ENCODE measurements around the gene FKBP14. TPM values are rescaled to one million over a fixed set of nuclear protein-coding genes. Genes with fewer than 3 reads are reported as not detected.

FKBP14 gene
- total RNA-seq, 1 experiment from 2014 or later, result 11.5 TPM

- no peak overlapping the region for H2BK5ac ChIP-seq (ENCODE audit: insufficient read length, low read length)
- no peak for TF ChIP-seq CTCF (conservative IDR thresholded peaks at IDR 0.05)
- Mint-ChIP-seq H3K27ac (no peak overlapping the region), H3K27me3 (ENCODE audit: low read depth) (no peaks in the 10 kb centered on the region), H3K4me1 (peaks cover 11 to 14% of the 10 kb centered on the region in 2 experiments), H3K36me3 (ENCODE audit: insufficient read depth in 1 of 3, low read depth in 3 of 3) (peaks cover 8 to 10% (median 10%) of the 10 kb centered on the region in 3 experiments; a peak in 4 of 7 replicates), H3K9me3 (peaks cover 25 to 34% of the 10 kb centered on the region in 2 experiments), H3K4me3 (no peak overlapping the region)
- H4K5ac ChIP-seq (ENCODE audit: insufficient read length, low read depth, low read length), result no peak overlapping the region
- no peaks in the 10 kb centered on the region for H3K79me2 ChIP-seq (ENCODE audit: insufficient read depth, low read length)
- no peaks in the 10 kb centered on the region; the same call in 1 of the 2 replicates for H3K4me1 ChIP-seq (ENCODE audit: insufficient read depth, low read length)
- no peak overlapping the region for H3K18ac ChIP-seq (ENCODE audit: insufficient read length, low read depth, low read length)
- no peak overlapping the region for H3K4ac ChIP-seq (ENCODE audit: low read depth, low read length)
- no peak overlapping the region for H3K27ac ChIP-seq (ENCODE audit: insufficient read length, low read depth, low read length)
- no peaks in the 10 kb centered on the region for H3K23me2 ChIP-seq (ENCODE audit: insufficient read length, low read depth, low read length, poor library complexity, severe bottlenecking)
- no peak overlapping the region for H3K9ac ChIP-seq (ENCODE audit: extremely low read depth, insufficient read length, low read length)
- no peak overlapping the region for H3T11ph ChIP-seq (ENCODE audit: low read length)
- H2BK20ac ChIP-seq (ENCODE audit: low read depth, low read length, poor library complexity, severe bottlenecking), result no peak overlapping the region
- H2BK120ac ChIP-seq (ENCODE audit: low read depth, low read length, poor library complexity, severe bottlenecking), result no peak overlapping the region
- H4K20me1 ChIP-seq (ENCODE audit: control insufficient read depth, insufficient read depth, insufficient read length), result no peaks in the 10 kb centered on the region
- no peaks in the 10 kb centered on the region for H3K27me3 ChIP-seq (ENCODE audit: insufficient read depth, low read length)
- no peak overlapping the region for H3K4me2 ChIP-seq (ENCODE audit: insufficient read depth, insufficient read length, low read length)
- no peak overlapping the region for H2BK15ac ChIP-seq (ENCODE audit: low read depth, low read length)
- H4K91ac ChIP-seq (ENCODE audit: insufficient read length, low read depth, low read length), result no peak overlapping the region
- no peak overlapping the region for H2BK12ac ChIP-seq (ENCODE audit: insufficient read length, low read depth, low read length)
- no peak for DNase-seq
- H3K23ac ChIP-seq (ENCODE audit: insufficient read length, low read depth, low read length), result no peak overlapping the region
- H3K14ac ChIP-seq (ENCODE audit: insufficient read depth, low read length), result no peak overlapping the region
- no peak overlapping the region for H4K8ac ChIP-seq (replicated peaks; ENCODE audit: insufficient read length, low read depth, low read length)
- H3K9me3 ChIP-seq (ENCODE audit: control insufficient read depth, low read depth, low read length), result peaks cover 5% of the 10 kb centered on the region
- no peaks in the 10 kb centered on the region for H3K79me1 ChIP-seq (ENCODE audit: insufficient read depth, low read depth, low read length, poor library complexity, severe bottlenecking)
- no peak overlapping the region for H2AK5ac ChIP-seq (ENCODE audit: insufficient read length, low read length)
- no peak overlapping the region for H2AFZ ChIP-seq (ENCODE audit: low read length)
- H3K56ac ChIP-seq (ENCODE audit: insufficient read length, low read depth, low read length), result no peak overlapping the region
Observed at GRCh38 chr7:29998489-29998888, 28.0 kb downstream of the FKBP14 start.

Measured in H9 (cell line).